OCI-LY3 (cell line): ENCODE measurements around the gene SULT1C2.

Source experiments
- CTCF ChIP-seq: fragments of 200-600, 300-600 bp; sonication (generic); IDR thresholded peaks from 2 replicates; pipeline ENCODE4 v1.5.1; 2014; ENCODE audit warnings: antibody characterized with exemption, low read length, low read depth
- EZH2phosphoT487 ChIP-seq: fragments of 200-600 bp; shearing (Covaris generic); IDR thresholded peaks from 2 replicates; pipeline ENCODE4 v1.6.1; 2018; ENCODE audit warnings: antibody characterized with exemption, mixed run types, low read depth

GRCh38 chr2:108270768-108271506, 17.8 kb upstream of the SULT1C2 start:
- no peak for TF ChIP-seq CTCF
- no peak for TF ChIP-seq EZH2phosphoT487
